HEK293T (cell line): ENCODE data around the gene FCN3.
A peak's percentile ranks its signal among the peaks of the same experiment; 100 is the strongest.

Experiments
- ARNT ChIP-seq: fragments of 450-650 bp; IDR thresholded peaks from 2 replicates; pipeline ENCODE4 v1.6.1; 2017; ENCODE audit warnings: mild to moderate bottlenecking
- BHLHE40 ChIP-seq: fragments of 450-650 bp; IDR thresholded peaks from 2 replicates; pipeline ENCODE4 v1.6.1; 2016; ENCODE audit warnings: mild to moderate bottlenecking, moderate library complexity, borderline replicate concordance
- CTBP1 ChIP-seq: fragments of 450-650 bp; IDR thresholded peaks from 2 replicates; pipeline ENCODE4 v1.6.1; 2016; ENCODE audit warnings: borderline replicate concordance
- FOXM1 ChIP-seq: fragments of 450-650 bp; IDR thresholded peaks from 2 replicates; pipeline ENCODE4 v1.6.1; 2017; ENCODE audit warnings: mild to moderate bottlenecking, borderline replicate concordance
- PKNOX1 ChIP-seq: fragments of 450-650 bp; IDR thresholded peaks from 2 replicates; pipeline ENCODE4 v1.6.1; 2016
- SUZ12 ChIP-seq: fragments of 450-650 bp; IDR thresholded peaks from 2 replicates; pipeline ENCODE4 v1.6.1; 2016; ENCODE audit warnings: mild to moderate bottlenecking

- TF ChIP-seq SUZ12 (no peak), CTBP1 (no peak), BHLHE40 (no peak), ARNT (peak; percentile 47; the same call in 1 of the 2 replicates), PKNOX1 (no peak), FOXM1 (peak; percentile 39; the same call in 1 of the 2 replicates)
Observed at GRCh38 chr1:27366411-27367159, 8.0 kb downstream of the FCN3 start, which contains the start of gene MAP3K6.
